ENCODE results near the gene RBMS3. TPM values are rescaled to one million over a fixed set of nuclear protein-coding genes. Genes with fewer than 3 reads are reported as not detected.
A peak's percentile ranks its signal among the peaks of the same experiment; 100 is the strongest.

RBMS3 gene
- total RNA-seq, 3 donors from 2014 or later = 48.4 to 117 (median 103) TPM

- H3K4me1 ChIP-seq = no peaks in the 10 kb centered on the region
- TF ChIP-seq POLR2AphosphoS5 (IDR thresholded peaks at IDR 0.05) = no peak
- TF ChIP-seq CTCF (IDR thresholded peaks at IDR 0.05) = no peak
- TF ChIP-seq POLR2A (IDR thresholded peaks at IDR 0.05) = no peak
- H3K4me3 ChIP-seq = no peak overlapping the region
- DNase-seq (ENCODE audit: low spot score in 2 of 2) = no peak
- no peaks in the 10 kb centered on the region for H3K27me3 ChIP-seq
- no peaks in the 10 kb centered on the region for H3K9me3 ChIP-seq
- H3K36me3 ChIP-seq = no peaks in the 10 kb centered on the region
- intact Hi-C loops (cut with DNase I; ENCODE audit: low total_unique reads) = no loop called here
- H3K27ac ChIP-seq = no peak overlapping the region
Observed at GRCh38 chr3:29971895-29972294, 691.0 kb downstream of the RBMS3 start.

GRCh38 chr3:29972320-29972993, 691.6 kb downstream of the RBMS3 start:
- Histone ChIP-seq H3K27ac (no peak overlapping the region), H3K27me3 (no peaks in the 10 kb centered on the region), H3K36me3 (no peaks in the 10 kb centered on the region), H3K4me3 (no peak overlapping the region), H3K9me3 (no peaks in the 10 kb centered on the region), H3K4me1 (no peaks in the 10 kb centered on the region)
- intact Hi-C loops (cut with DNase I; ENCODE audit: low total_unique reads) = no loop called here
- TF ChIP-seq POLR2AphosphoS5 (IDR thresholded peaks at IDR 0.05) (peak in 1 of 3 donors; percentile 48), CTCF (IDR thresholded peaks at IDR 0.05) (no peak)
- no peak for DNase-seq (ENCODE audit: low spot score in 2 of 2)

- Histone ChIP-seq H3K4me3 (no peak overlapping the region), H3K27me3 (no peaks in the 10 kb centered on the region), H3K4me1 (no peaks in the 10 kb centered on the region), H3K36me3 (no peaks in the 10 kb centered on the region), H3K27ac (no peak overlapping the region), H3K9me3 (no peaks in the 10 kb centered on the region)
- no peak for DNase-seq (ENCODE audit: low spot score in 2 of 2)
- TF ChIP-seq CTCF (IDR thresholded peaks at IDR 0.05) (no peak), POLR2A (IDR thresholded peaks at IDR 0.05) (no peak)
- intact Hi-C loops (cut with DNase I; ENCODE audit: low total_unique reads) = no loop called here
Observed at GRCh38 chr3:29973763-29974162, 692.9 kb downstream of the RBMS3 start.

GRCh38 chr3:29976871-29977270, 696.0 kb downstream of the RBMS3 start:
- Histone ChIP-seq H3K36me3 (no peaks in the 10 kb centered on the region), H3K4me1 (no peaks in the 10 kb centered on the region), H3K27me3 (no peaks in the 10 kb centered on the region)

GRCh38 chr3:29977360-29977759, 696.5 kb downstream of the RBMS3 start:
- intact Hi-C loops (cut with DNase I; ENCODE audit: low total_unique reads) = no loop called here

More at GRCh38 chr3:29976871-29977270, 696.0 kb downstream of the RBMS3 start:
- Histone ChIP-seq H3K9me3 (no peaks in the 10 kb centered on the region), H3K27ac (no peak overlapping the region), H3K4me3 (no peak overlapping the region)
- intact Hi-C loops (cut with DNase I; ENCODE audit: low total_unique reads) = no loop called here
- TF ChIP-seq POLR2A (IDR thresholded peaks at IDR 0.05) (no peak), CTCF (IDR thresholded peaks at IDR 0.05) (no peak), POLR2AphosphoS5 (IDR thresholded peaks at IDR 0.05) (no peak)
- no peak for DNase-seq (ENCODE audit: low spot score in 2 of 2)

More at GRCh38 chr3:29977360-29977759, 696.5 kb downstream of the RBMS3 start:
- Histone ChIP-seq H3K36me3 (no peaks in the 10 kb centered on the region), H3K27me3 (no peaks in the 10 kb centered on the region), H3K4me1 (no peaks in the 10 kb centered on the region), H3K27ac (no peak overlapping the region), H3K4me3 (no peak overlapping the region), H3K9me3 (peaks cover 0 to 2% of the 10 kb centered on the region in 2 donors)
- DNase-seq (ENCODE audit: low spot score in 2 of 2) = no peak
- TF ChIP-seq POLR2AphosphoS5 (IDR thresholded peaks at IDR 0.05) = no peak
- no peak for TF ChIP-seq CTCF (IDR thresholded peaks at IDR 0.05)
- TF ChIP-seq POLR2A (IDR thresholded peaks at IDR 0.05) = no peak
